ENCODE results near the gene CGB1.
"Not testable (repeated sequence)": the region's sequence is repeated elsewhere in the genome, so short reads cannot be mapped to it uniquely, and the experiment has no call there.

Gene CGB1

DNA sequence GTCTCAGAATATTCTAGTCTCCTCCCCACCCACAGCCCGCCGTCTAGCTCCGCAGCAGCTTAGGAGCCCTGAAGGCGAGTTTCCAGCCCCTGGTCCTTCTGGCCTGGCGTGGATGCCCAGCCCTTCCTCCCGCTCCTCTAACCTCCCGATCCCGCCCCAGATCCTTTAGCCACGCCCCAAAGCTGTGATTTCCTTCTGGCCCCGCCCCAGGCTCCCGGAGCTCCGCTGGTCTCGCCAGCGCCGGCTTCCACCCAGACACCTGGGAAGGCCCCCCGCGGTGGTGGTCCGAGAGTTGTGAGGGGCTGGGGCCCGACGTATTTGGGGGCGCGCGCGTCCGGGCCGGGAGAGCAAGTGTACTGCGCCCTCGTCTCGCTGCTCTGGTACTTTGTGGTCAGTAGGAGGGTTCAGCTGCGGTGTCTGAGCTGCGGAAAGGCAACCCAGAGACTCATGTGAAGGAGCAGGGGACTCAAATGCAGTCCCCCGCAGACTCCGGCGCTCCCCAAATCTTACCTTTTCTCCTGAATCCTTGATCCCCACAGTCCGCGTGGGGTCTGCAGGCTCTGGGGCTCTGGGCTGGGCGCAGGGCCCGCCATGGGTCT, 21.0 kb upstream of the CGB1 start, which contains the start of gene CGB7:
TSS of gene CGB7 (minus strand) at position 114 of the 599 bp plus-strand sequence. CDS start 2,374 bp downstream, outside the sequence.
- DNase-seq: no peak

DNA sequence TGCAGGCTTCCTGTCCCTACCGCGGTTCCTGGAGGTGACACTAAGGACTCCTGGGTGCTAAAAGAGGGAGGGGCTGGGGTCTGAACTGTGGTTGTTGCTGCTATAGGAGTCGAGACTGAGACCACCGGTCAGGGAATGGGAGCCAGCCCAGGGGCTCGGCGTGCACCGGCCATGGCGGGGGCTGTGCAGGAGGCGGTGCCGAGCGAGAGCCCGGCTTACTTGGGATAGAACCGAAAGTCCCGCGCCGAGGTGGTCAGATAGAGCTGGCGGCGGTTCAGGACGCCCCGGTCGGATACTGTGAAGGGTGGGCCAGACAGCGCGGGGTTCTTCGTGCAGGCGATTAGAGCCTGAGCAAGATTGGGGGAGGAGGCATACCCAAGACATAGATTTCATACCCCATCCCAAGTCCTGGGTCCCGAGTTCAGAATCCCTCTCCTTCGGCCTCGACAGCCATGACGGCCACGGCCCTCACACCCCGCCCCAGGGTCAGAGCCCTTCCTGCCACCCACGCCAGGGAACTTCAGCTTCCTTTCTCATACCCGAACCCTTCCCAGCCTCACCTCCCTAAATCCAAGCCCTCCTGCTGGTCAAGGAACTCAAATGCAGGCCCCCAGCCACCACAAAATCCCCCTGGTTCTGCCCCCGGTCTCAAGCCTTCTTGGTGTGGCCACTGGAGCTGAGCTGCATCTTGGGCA, 20.4 kb upstream of the CGB1 start:
- not testable (repeated sequence) for DNase-seq

DNA sequence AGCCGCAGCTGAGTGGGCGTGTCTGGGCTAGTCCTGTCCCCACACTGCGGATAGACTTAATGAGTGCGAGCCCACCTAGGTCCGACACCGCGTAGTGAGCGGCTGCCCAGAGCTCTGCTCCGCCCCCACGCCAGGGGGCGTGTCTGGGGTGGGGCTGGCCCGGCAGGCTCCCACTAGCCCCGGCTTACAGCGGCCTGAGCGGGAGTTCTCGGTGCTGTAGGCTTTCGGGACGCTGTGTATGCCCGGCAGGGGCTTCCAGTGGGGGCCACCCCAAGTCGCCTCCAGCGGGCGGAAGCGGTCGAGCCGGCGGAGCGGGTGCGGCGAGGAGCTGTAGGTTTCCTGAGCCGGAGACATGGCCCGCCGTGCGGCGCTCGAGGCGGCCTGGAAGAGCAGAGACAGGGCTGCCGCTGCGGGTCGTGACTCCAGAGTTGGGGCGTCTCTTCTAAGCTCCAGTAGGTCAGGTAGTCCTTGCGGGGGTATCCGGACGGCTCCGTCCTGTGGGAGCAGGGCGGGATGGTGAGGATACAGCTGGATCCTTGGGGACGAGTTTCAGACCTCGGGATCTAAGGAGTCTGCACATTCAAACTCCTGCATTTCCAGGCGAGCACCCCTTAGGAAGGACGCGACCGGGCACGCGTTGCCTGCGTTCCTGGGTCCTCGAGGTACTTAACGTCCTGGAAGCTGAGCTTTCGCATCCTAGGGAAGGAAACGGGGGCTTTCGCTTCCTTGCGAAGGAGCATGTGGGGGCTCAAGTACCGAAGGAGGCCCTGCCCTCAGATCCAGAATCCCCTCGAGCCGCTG, 19.6 kb upstream of the CGB1 start:
- no peak for DNase-seq

- not testable (repeated sequence) for DNase-seq
These were observed 13.8 kb upstream of the CGB1 start for GRCh38 chr19:49050376-49051033.

- not testable (repeated sequence) for DNase-seq
These were observed 13.1 kb upstream of the CGB1 start for GRCh38 chr19:49049834-49050233.

GRCh38 chr19:49049011-49049410, 12.3 kb upstream of the CGB1 start, which contains the start of gene CGB8:
CGB8 (minus strand) TSS chr19:49049111; CDS start chr19:49048739, 372 bp downstream.
- not testable (repeated sequence) for DNase-seq

DNA sequence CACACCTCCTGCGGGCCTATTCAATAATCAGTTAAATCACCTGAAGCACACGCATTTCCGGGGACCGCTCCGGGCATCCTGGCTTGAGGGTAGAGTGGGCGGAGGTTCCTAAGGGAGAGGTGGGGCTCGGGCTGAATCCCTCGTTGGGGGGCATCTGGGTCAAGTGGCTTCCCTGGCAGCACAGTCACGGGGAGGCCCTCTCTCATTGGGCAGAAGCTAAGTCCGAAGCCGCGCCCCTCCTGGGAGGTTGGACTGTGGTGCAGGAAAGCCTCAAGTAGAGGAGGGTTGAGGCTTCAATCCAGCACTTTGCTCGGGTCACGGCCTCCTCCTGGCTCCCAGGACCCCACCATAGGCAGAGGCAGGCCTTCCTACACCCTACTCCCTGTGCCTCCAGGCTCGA, 6.9 kb upstream of the CGB1 start, which contains the start of gene CGB5:
TSS of gene CGB5 (plus strand) at position 301 of the 400 bp plus-strand sequence. CDS start 362 bp downstream, outside the sequence.
- not testable (repeated sequence) for DNase-seq

GRCh38 chr19:49042666-49043065, 6.0 kb upstream of the CGB1 start:
- not testable (repeated sequence) for DNase-seq

DNA sequence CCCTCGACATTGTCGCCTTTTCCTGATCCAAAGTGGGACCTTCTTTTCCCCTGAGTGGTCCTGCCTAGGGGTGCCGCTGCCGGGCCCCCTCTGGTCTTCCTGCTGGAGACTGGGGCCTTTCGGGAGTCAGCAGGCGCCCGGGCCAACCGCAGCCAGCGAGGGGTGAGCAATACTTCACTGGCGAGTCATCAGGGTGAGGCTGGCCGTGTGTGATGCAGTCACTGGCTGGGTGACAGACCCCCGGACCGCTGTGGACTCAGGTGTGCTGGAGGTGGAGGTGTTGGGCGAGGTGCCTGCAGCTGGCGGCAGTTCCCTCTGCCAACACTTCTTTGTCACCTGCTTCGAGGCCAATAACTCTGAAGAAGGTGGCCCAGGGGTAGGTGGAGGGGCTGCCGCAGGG, 5.5 kb upstream of the CGB1 start:
- DNase-seq: no peak

DNA sequence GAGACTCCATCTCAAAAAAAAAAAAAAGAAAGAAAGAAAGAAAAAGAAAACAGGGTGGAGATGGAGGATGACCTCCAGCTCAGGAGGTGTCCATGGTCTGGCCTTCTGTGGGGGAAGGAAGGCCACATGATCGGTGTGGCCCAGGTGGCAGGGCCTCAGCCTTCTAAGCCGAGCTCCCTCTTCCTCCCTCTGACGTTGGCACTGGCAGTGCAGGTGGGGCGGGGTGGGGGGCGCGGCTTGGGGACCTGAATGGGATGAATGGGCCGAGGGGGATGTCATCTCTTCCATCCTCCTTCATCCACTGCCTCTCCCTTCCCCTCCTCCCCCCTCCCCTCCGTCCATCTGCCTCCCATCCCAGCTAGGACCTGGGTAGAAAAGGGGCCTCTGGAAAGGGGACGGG, 3.0 kb upstream of the CGB1 start:
- not testable (repeated sequence) for DNase-seq

DNA sequence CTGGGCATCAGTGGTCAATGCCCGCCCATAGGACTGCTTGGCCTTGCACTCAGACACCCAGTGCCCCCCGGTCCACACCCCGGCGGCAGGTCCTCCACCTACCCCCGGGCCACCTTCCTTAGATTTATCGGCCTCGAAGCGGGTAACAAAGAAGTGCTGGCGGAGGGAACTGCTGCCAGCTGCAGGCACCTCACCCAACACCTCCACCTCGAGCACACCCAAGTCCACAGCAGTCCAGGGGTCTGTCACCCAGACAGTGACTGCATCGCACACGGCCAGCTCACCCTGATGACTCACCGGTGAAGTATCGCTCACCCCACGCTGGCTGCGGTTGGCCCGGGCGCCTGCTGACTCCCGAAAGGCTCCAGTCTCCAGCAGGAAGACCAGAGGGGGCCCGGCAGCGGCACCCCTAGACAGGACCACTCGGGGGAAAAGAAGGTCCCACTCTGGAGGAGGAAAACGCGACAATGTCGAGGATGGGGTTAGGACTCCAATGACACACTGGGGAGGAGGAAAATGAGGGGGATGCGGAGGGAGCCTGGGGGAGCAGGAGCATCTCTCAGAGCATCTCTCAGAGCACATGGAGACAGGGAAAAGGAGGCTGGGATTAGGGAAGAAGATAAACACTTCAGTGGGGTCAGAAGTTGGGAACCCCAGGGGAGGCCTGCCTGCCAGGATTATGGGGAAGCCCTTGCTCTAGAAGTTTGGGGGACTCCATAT, 2.0 kb upstream of the CGB1 start:
- DNase-seq: not testable (repeated sequence)

DNA sequence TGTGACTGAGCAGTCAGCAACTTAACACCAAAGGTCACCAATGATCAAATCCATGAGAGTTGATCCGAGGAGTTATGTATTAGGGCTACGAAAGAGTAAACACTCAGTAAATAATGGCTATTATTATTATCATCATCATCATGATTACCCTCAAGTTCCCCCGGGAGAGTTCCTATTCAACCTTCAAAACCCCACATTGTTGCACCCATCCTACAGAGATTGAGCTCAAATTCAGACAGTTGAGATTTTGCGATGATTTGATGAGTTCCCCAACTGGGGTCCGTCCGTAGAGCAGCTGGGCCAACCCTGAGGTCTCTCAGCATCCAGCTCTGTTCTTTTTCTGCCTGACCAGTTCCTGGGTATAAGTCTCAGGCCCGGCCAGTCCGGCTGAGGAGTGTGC, 1.4 kb upstream of the CGB1 start:
- DNase-seq: not testable (repeated sequence)

- not testable (repeated sequence) for DNase-seq
These were observed 4.9 kb downstream of the CGB1 start, which contains the start of gene CGB2 for GRCh38 chr19:49031642-49032301. CGB2 (plus strand) TSS chr19:49031890; CDS start chr19:49032096, 206 bp downstream.

DNA sequence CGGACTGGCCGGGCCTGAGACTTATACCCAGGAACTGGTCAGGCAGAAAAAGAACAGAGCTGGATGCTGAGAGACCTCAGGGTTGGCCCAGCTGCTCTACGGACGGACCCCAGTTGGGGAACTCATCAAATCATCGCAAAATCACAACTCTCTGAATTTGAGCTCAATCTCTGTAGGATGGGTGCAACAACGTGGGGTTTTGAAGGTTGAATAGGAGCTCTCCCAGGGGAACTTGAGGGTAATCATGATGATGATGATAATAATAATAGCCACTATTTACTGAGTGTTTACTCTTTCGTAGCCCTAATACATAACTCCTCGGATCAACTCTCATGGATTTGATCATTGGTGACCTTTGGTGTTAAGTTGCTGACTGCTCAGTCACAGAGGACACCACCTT, 6.4 kb downstream of the CGB1 start:
- not testable (repeated sequence) for DNase-seq

DNA sequence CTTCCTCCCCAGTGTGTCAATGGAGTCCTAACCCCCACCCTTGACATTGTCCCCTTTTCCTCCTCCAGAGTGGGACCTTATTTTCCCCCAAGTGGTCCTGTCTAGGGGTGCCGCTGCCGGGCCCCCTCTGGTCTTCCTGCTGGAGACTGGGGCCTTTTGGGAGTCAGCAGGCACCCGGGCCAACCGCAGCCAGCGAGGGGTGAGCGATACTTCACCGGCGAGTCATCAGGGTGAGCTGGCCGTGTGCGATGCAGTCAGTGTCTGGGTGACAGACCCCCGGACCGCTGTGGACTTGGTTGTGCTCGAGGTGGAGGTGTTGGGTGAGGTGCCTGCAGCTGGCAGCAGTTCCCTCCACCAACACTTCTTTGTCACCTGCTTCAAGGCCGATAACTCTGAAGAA, 6.9 kb downstream of the CGB1 start:
- DNase-seq: not testable (repeated sequence)

GRCh38 chr19:49028686-49029085, 8.0 kb downstream of the CGB1 start:
- not testable (repeated sequence) for DNase-seq

DNA sequence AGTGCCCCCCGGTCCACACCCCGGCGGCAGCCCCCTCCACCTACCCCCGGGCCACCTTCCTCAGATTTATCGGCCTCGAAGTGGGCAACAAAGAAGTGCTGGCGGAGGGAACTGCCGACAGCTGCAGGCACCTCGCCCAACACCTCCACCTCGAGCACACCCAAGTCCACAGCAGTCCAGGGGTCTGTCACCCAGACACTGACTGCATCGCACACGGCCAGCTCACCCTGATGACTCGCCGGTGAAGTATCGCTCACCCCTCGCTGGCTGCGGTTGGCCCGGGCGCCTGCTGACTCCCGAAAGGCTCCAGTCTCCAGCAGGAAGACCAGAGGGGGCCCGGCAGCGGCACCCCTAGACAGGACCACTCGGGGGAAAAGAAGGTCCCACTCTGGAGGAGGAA, 11.1 kb downstream of the CGB1 start:
- not testable (repeated sequence) for DNase-seq

DNA sequence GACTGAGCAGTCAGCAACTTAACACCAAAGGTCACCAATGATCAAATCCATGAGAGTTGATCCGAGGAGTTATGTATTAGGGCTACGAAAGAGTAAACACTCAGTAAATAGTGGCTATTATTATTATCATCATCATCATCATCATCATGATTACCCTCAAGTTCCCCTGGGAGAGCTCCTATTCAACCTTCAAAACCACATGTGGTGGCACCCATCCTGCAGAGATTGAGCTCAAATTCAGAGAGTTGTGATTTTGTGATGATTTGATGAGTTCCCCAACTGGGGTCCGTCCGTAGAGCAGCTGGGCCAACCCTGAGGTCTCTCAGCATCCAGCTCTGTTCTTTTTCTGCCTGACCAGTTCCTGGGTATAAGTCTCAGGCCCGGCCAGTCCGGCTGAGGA, 11.6 kb downstream of the CGB1 start:
- DNase-seq: not testable (repeated sequence)

DNA sequence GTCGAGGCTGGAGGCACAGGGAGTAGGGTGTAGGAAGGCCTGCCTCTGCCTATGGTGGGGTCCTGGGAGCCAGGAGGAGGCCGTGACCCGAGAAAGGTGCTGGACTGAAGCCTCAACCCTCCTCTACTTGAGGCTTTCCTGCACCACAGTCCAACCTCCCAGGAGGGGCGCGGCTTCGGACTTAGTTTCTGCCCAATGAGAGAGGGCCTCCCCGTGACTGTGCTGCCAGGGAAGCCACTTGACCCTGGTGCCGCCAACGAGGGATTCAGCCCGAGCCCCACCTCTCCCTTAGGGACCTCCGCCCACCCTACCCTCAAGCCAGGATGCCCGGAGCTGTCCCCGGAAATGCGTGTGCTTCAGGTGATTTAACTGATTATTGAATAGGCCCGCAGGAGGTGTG, 12.5 kb downstream of the CGB1 start, which contains the start of gene CGB3:
TSS of gene CGB3 (minus strand) at position 101 of the 400 bp plus-strand sequence. CDS start 362 bp downstream, outside the sequence.
- DNase-seq: not testable (repeated sequence)

- DNase-seq: no peak
These were observed 14.6 kb downstream of the CGB1 start for GRCh38 chr19:49022116-49022515.

Data from NCI-H187 treated with DMSO at 0.1 percent for 48 hours (cell line).